Measurements from ENCODE around the gene OPTN.

GRCh38 chr10:13165177-13165576 lies 65.2 kb downstream of the OPTN start:
- TF ChIP-seq CTCF (IDR thresholded peaks at IDR 0.05), result no peak
- no peak for TF ChIP-seq POLR2A (IDR thresholded peaks at IDR 0.05)
